CD4-positive, alpha-beta T cell treated with Interleukin-21 for 1 hour (primary cell): ENCODE results near the gene MZF1.
A peak's percentile ranks its signal among the peaks of the same experiment; 100 is the strongest.

Experiments used
- DNase-seq: peaks from one replicate; pipeline ENCODE4 v3.0.0-alpha.2; 2020

MZF1 gene

GRCh38 chr19:58538257-58539168 lies 34.6 kb downstream of the MZF1 start:
- DNase-seq: peak; percentile 50

GRCh38 chr19:58536852-58537798 lies 36.0 kb downstream of the MZF1 start:
- no peak for DNase-seq

GRCh38 chr19:58535857-58536256 lies 37.3 kb downstream of the MZF1 start:
- no peak for DNase-seq

- no peak for DNase-seq
Observed at GRCh38 chr19:58531034-58531840, 41.9 kb downstream of the MZF1 start.

- no peak for DNase-seq
Observed at GRCh38 chr19:58529405-58529804, 43.7 kb downstream of the MZF1 start.

- no peak for DNase-seq
Observed at GRCh38 chr19:58522709-58523108, 50.4 kb downstream of the MZF1 start.

GRCh38 chr19:58521651-58522050 lies 51.5 kb downstream of the MZF1 start:
- DNase-seq: no peak

- DNase-seq: no peak
Observed at GRCh38 chr19:58520257-58520599, 52.9 kb downstream of the MZF1 start.

- peak; percentile 94 for DNase-seq
Observed at GRCh38 chr19:58519355-58520256, 53.5 kb downstream of the MZF1 start, which contains the start of gene ZBTB45. TSS of gene ZBTB45 (minus strand) at chr19:58519810. CDS start at chr19:58517673, 2,137 bp downstream.

GRCh38 chr19:58519087-58519354 lies 54.1 kb downstream of the MZF1 start:
- peak; percentile 53 for DNase-seq

- DNase-seq: no peak
Observed at GRCh38 chr19:58518256-58519086, 54.7 kb downstream of the MZF1 start.

GRCh38 chr19:58516964-58517833 lies 55.9 kb downstream of the MZF1 start:
- no peak for DNase-seq

GRCh38 chr19:58516246-58516836 lies 56.8 kb downstream of the MZF1 start:
- DNase-seq: no peak

- DNase-seq: no peak
Observed at GRCh38 chr19:58515259-58515658, 57.9 kb downstream of the MZF1 start.

GRCh38 chr19:58514564-58515022 lies 58.5 kb downstream of the MZF1 start:
- DNase-seq: no peak

GRCh38 chr19:58513694-58514563 lies 59.2 kb downstream of the MZF1 start:
- peak; percentile 93 for DNase-seq

- no peak for DNase-seq
Observed at GRCh38 chr19:58513213-58513693, 59.9 kb downstream of the MZF1 start.
